HepG2 (cell line): ENCODE data around the gene CRADD. TPM values are rescaled to one million over a fixed set of nuclear protein-coding genes. Genes with fewer than 3 reads are reported as not detected.
"Not testable (repeated sequence)": the region's sequence is repeated elsewhere in the genome, so short reads cannot be mapped to it uniquely, and the experiment has no call there.

Source experiments
- ATAC-seq: fragments of 200-7000 bp; cut with Tn5 transposase; 3 replicates; pipeline ENCODE4 v1.9.1; 2020; ENCODE audit warnings: mild to moderate bottlenecking, moderate library complexity
- BruUV-seq: library from RNA; stranded (reverse); fragments of 400-500 nt; replicated peaks from 2 replicates; lab custom pipeline; 2021; lab: Mats Ljungman, UMichigan
- CTCF ChIA-PET: fragments of 300-600 bp; formaldehyde crosslinking; extraction: SDS; loops from one replicate; lab custom pipeline; 2021; ENCODE audit warnings: low total read pairs, inconsistent platforms, low intra/inter-chr PET ratio; lab: Yijun Ruan, JAX
- POLR2A ChIA-PET: fragments of 350-600 bp; sonication (Branson Sonifier 250); formaldehyde crosslinking; loops from one replicate; lab custom pipeline; 2020; ENCODE audit warnings: antibody characterized with exemption, inconsistent platforms; lab: Yijun Ruan, JAX
- DNase-seq: peaks from one replicate; pipeline ENCODE4 v3.0.0-alpha.2; 2015; ENCODE audit warnings: low spot score
- FAIRE-seq: peaks from 3 replicates; lab custom pipeline; 2011; peaks lifted over from hg19 to GRCh38; lab: Jason Lieb, UNC
- H2AFZ ChIP-seq: one replicate; pipeline ENCODE4 v1.6.1; 2011; ENCODE audit warnings: low read length, inconsistent platforms
- H3K27ac ChIP-seq: fragments of 300-600 bp; 3 replicates; pipeline ENCODE4 v1.8.0; 2011; ENCODE audit warnings: mixed run types, mild to moderate bottlenecking, mixed read lengths, low read length, inconsistent platforms; ENCODE audit not compliant: insufficient read depth; ENCODE audit errors: extremely low read length
- H3K27me3 ChIP-seq, 2 experiments: fragments of 200-600 bp in 1 of 2; 2 replicates in 1 of 2; 3 replicates in 1 of 2; pipeline versions ENCODE4 v1.6.0 to v1.8.0; 2011; ENCODE audit warnings: low read length in 2 of 2, mild to moderate bottlenecking in 2 of 2, moderate library complexity in 2 of 2, inconsistent platforms in 1 of 2; ENCODE audit not compliant: insufficient read depth in 2 of 2, control insufficient read depth in 1 of 2
- H3K36me3 ChIP-seq, 2 experiments: fragments of 200-600 bp in 1 of 2; replicated peaks in 1 of 2; 2 replicates in 1 of 2; 3 replicates in 1 of 2; pipeline versions ENCODE4 v1.5.1 to v1.8.0; 2011; ENCODE audit warnings: low read length in 2 of 2, inconsistent platforms in 1 of 2; ENCODE audit not compliant: insufficient read depth in 2 of 2, control insufficient read depth in 1 of 2
- H3K4me1 ChIP-seq: 2 replicates; pipeline ENCODE4 v1.5.1; 2012; ENCODE audit warnings: low read length, inconsistent platforms; ENCODE audit not compliant: insufficient read depth
- H3K4me2 ChIP-seq: 2 replicates; pipeline ENCODE4 v1.6.0; 2011; ENCODE audit warnings: low read depth, low read length, inconsistent platforms
- H3K4me3 ChIP-seq, 3 experiments: fragments of 200-600 bp in 1 of 3; sonication (generic), shearing (Covaris generic) in 1 of 3; replicated peaks in 1 of 3; 2 replicates each; pipeline ENCODE4 v1.5.1; 2011 to 2016; ENCODE audit warnings: low read length in 3 of 3, inconsistent platforms in 2 of 3, low read depth in 2 of 3, mild to moderate bottlenecking in 2 of 3, control low read depth in 1 of 3, mixed read lengths in 1 of 3; ENCODE audit not compliant: insufficient read depth in 1 of 3
- H3K79me2 ChIP-seq: one replicate; pipeline ENCODE4 v1.6.1; 2011; ENCODE audit warnings: low read length, inconsistent platforms; ENCODE audit not compliant: insufficient read depth
- H3K9ac ChIP-seq: 2 replicates; pipeline ENCODE4 v1.6.0; 2011; ENCODE audit warnings: mild to moderate bottlenecking, low read depth, low read length, inconsistent platforms; ENCODE audit not compliant: insufficient read depth
- H3K9me3 ChIP-seq: 2 replicates; pipeline ENCODE4 v1.5.1; 2012; ENCODE audit warnings: mild to moderate bottlenecking, low read length
- H4K20me1 ChIP-seq: 2 replicates; pipeline ENCODE4 v1.6.0; 2011; ENCODE audit warnings: inconsistent platforms, mild to moderate bottlenecking, low read length, moderate library complexity; ENCODE audit not compliant: insufficient read depth
- MXD4 ChIP-seq: IDR thresholded peaks from 2 replicates; pipeline ENCODE4 v1.6.1; 2016; ENCODE audit warnings: mild to moderate bottlenecking, missing biosample characterization, missing genetic modification reagents
- RNF2 ChIP-seq: fragments of 450-650 bp; conservative IDR thresholded peaks from 2 replicates; pipeline ENCODE4 v1.6.1; 2016; ENCODE audit warnings: low read depth
- ZNF546 ChIP-seq: sonication (generic); formaldehyde crosslinking; conservative IDR thresholded peaks from 2 replicates; pipeline ENCODE4 v1.8.1; 2023; ENCODE audit warnings: mild to moderate bottlenecking, missing genetic modification reagents
- WGBS: methylation state at CpG from one replicate; pipeline ENCODE4 v1.1.6; 2017; ENCODE audit warnings: low lambda C conversion rate; 5-methylcytosine and 5-hydroxymethylcytosine counted together
- in situ Hi-C: cut with HindIII; loops from 2 replicates; pipeline ENCODE4 v1.10.0; 2017; ENCODE audit warnings: low pct_unique_long_range_greater_than_20kb; ENCODE audit not compliant: extremely low pct_ligation_motif_present
- intact Hi-C: fragments of 100-400 bp; cut with micrococcal nuclease; formaldehyde crosslinking; loops from one replicate; pipeline ENCODE4 v1.10.0; 2022; ENCODE audit not compliant: unreplicated experiment
- polyA plus RNA-seq, 8 experiments: library from polyadenylated mRNA; depleted of rRNA in 3 of 8; stranded (reverse) in 7 of 8; unstranded in 1 of 8; fragments of >200 nt; fragmentation: Illumina TruSeq in 4 of 8; extraction: Trizol in 4 of 8; gene quantifications; 2 replicates each; pipeline versions ENCODE4 v1.2.1 to v1.2.3, GENCODE V29; 2011 to 2016; ENCODE audit warnings: low read depth in 4 of 8, missing spikeins in 1 of 8, mixed read lengths in 1 of 8; ENCODE audit not compliant: insufficient read depth in 1 of 8
- total RNA-seq, 5 experiments: library from RNA; depleted of rRNA; stranded (reverse); fragments of >200 nt; fragmentation: Illumina TruSeq; extraction: Trizol; gene quantifications; 2 replicates each; pipeline ENCODE4 v1.2.3, GENCODE V29; 2016; ENCODE audit warnings: low read depth in 1 of 5

The CRADD gene
- total and polyA plus RNA-seq, 2 of the 13 experiments (the other 11 are each of a cell fraction or from before 2014, with no cell fraction given): 12.4 to 18.8 TPM

- H3K79me2 ChIP-seq, H3K4me3 ChIP-seq, FAIRE-seq, H2AFZ ChIP-seq, CTCF ChIA-PET, H3K4me2 ChIP-seq, DNase-seq, H3K27me3 ChIP-seq, ATAC-seq, H3K27ac ChIP-seq, BruUV-seq, POLR2A ChIA-PET, intact Hi-C loops, H3K4me1 ChIP-seq, in situ Hi-C loops, H4K20me1 ChIP-seq, H3K36me3 ChIP-seq, H3K9ac ChIP-seq: not testable (repeated sequence)
- 0% methylated on average over 1 of the region's 1 CpG for WGBS
- peaks cover 19% of the 10 kb centered on the region for H3K9me3 ChIP-seq
Measured at GRCh38 chr12:93871566-93871965, 194.4 kb downstream of the CRADD start.

- H3K79me2 ChIP-seq: no peaks in the 10 kb centered on the region
- ATAC-seq (no peak), FAIRE-seq (no peak), DNase-seq (no peak)
- ChIA-PET POLR2A (no interaction called here), CTCF (no interaction called here)
- intact Hi-C loops: no loop called here
- BruUV-seq: no TSS peak
- 13% methylated on average over 5 of the region's 5 CpGs for whole genome bisulfite sequencing
- H4K20me1 ChIP-seq: no peaks in the 10 kb centered on the region
- H3K9ac ChIP-seq: no peak overlapping the region
- no peak overlapping the region for H3K4me2 ChIP-seq
- no peak overlapping the region for H3K27ac ChIP-seq
- peaks cover 14% of the 10 kb centered on the region; the same call in 1 of the 2 replicates for H3K9me3 ChIP-seq
- H2AFZ ChIP-seq: no peak overlapping the region
- no peaks in the 10 kb centered on the region for H3K27me3 ChIP-seq
- H3K4me1 ChIP-seq: no peaks in the 10 kb centered on the region
- no peaks in the 10 kb centered on the region for H3K36me3 ChIP-seq
- no peak overlapping the region for H3K4me3 ChIP-seq
- in situ Hi-C loops: no loop called here
- no peak for TF ChIP-seq ZNF546 (CRISPR knock-in tag)
- no peak for TF ChIP-seq RNF2
- no peak for TF ChIP-seq MXD4 (CRISPR knock-in tag)
Measured at GRCh38 chr12:93873561-93873960, 196.4 kb downstream of the CRADD start.
